PC-3 (cell line): ENCODE results near the gene CHRNA3. TPM values are rescaled to one million over a fixed set of nuclear protein-coding genes. Genes with fewer than 3 reads are reported as not detected.

Experiments used
- ATAC-seq: fragments of 200-7000 bp; cut with Tn5 transposase; 2 replicates; pipeline ENCODE4 v1.9.1; 2020; ENCODE audit warnings: mild to moderate bottlenecking, moderate library complexity
- BruUV-seq: library from RNA; stranded (reverse); fragments of 400-500 nt; replicated peaks from 2 replicates; lab custom pipeline; 2021; lab: Mats Ljungman, UMichigan
- CTCF ChIA-PET: fragments of 300-600 bp; sonication (Branson Sonifier 250); formaldehyde crosslinking; loops from one replicate; lab custom pipeline; 2022; ENCODE audit warnings: antibody characterized with exemption; lab: Charles Lee
- POLR2A ChIA-PET: fragments of 300-600 bp; sonication (Branson Sonifier 250); formaldehyde crosslinking; loops from one replicate; lab custom pipeline; 2022; ENCODE audit warnings: antibody characterized with exemption; ENCODE audit not compliant: unreplicated experiment; lab: Charles Lee
- DNase-seq: peaks from one replicate; pipeline ENCODE4 v3.0.0-alpha.2; 2015
- H2AFZ ChIP-seq: fragments of 300-600 bp; sonication (generic); 2 replicates; pipeline ENCODE4 v1.6.0; 2016; ENCODE audit warnings: antibody characterized with exemption, low read length
- H3F3A ChIP-seq: fragments of 300-600 bp; sonication (generic); one replicate; pipeline ENCODE4 v1.6.0; 2017; ENCODE audit warnings: antibody characterized with exemption, low read length, control low read depth, mild to moderate bottlenecking; ENCODE audit not compliant: unreplicated experiment
- H3K27ac ChIP-seq: fragments of 300-600 bp; sonication (generic); 2 replicates; pipeline ENCODE4 v1.5.1; 2016; ENCODE audit warnings: mild to moderate bottlenecking, low read length
- H3K27me3 ChIP-seq: fragments of 300-600 bp; sonication (generic); 2 replicates; pipeline ENCODE4 v1.6.1; 2016; ENCODE audit warnings: low read length, mixed read lengths
- H3K36me3 ChIP-seq: fragments of 300-600 bp; sonication (generic); 2 replicates; pipeline ENCODE4 v1.6.1; 2016; ENCODE audit warnings: low read depth, mixed run types, low read length, mixed read lengths
- H3K4me1 ChIP-seq: fragments of 300-600 bp; sonication (generic); 2 replicates; pipeline ENCODE4 v1.5.1; 2016; ENCODE audit warnings: low read length; ENCODE audit not compliant: insufficient read depth
- H3K4me2 ChIP-seq: fragments of 300-600 bp; sonication (generic); 2 replicates; pipeline ENCODE4 v1.6.0; 2016; ENCODE audit warnings: low read length
- H3K4me3 ChIP-seq: fragments of 300-600 bp; sonication (generic); 2 replicates; pipeline ENCODE4 v1.5.1; 2016; ENCODE audit warnings: mild to moderate bottlenecking, low read length, mixed read lengths
- H3K79me2 ChIP-seq: fragments of 300-600 bp; sonication (generic); 2 replicates; pipeline ENCODE4 v1.6.1; 2017; ENCODE audit warnings: low read length, mixed read lengths
- H3K9ac ChIP-seq: fragments of 300-600 bp; sonication (generic); 2 replicates; pipeline ENCODE4 v1.6.0; 2016; ENCODE audit warnings: mild to moderate bottlenecking, low read length
- H3K9me2 ChIP-seq: fragments of 300-600 bp; sonication (generic); replicated peaks from 2 replicates; pipeline ENCODE4 v1.6.1; 2016; ENCODE audit warnings: mixed run types, low read length, mixed read lengths
- H3K9me3 ChIP-seq: fragments of 300-600 bp; sonication (generic); 2 replicates; pipeline ENCODE4 v1.6.1; 2016; ENCODE audit warnings: low read length, mixed read lengths
- H4K20me1 ChIP-seq: fragments of 300-600 bp; sonication (generic); 2 replicates; pipeline ENCODE4 v1.6.1; 2016; ENCODE audit warnings: low read length, mixed read lengths
- EZH2 ChIP-seq: fragments of 300-600 bp; sonication (generic); IDR thresholded peaks from one replicate; pipeline ENCODE4 v1.6.1; 2017; ENCODE audit warnings: antibody characterized with exemption, mild to moderate bottlenecking, low read length; ENCODE audit not compliant: unreplicated experiment
- EZH2phosphoT487 ChIP-seq: fragments of 300-600 bp; sonication (generic); IDR thresholded peaks from 2 replicates; pipeline ENCODE4 v1.6.1; 2018; ENCODE audit warnings: mild to moderate bottlenecking, antibody characterized with exemption, low read length, borderline replicate concordance
- intact Hi-C: fragments of 100-400 bp; cut with micrococcal nuclease; formaldehyde crosslinking; loops from 2 replicates; pipeline ENCODE4 v1.9.0; 2023
- total RNA-seq: library from RNA; depleted of rRNA; stranded (reverse); fragments of >200 nt; gene quantifications from 2 replicates; pipeline ENCODE4 v1.2.3, GENCODE V29; 2014
- TF ChIP-seq, protein P1 (sequence below): fragments of 300-600 bp; sonication (generic); conservative IDR thresholded peaks from 2 replicates; pipeline ENCODE4 v1.5.1; 2017; ENCODE audit warnings: antibody characterized with exemption, low read depth, mild to moderate bottlenecking, low read length

The CHRNA3 gene
- total RNA-seq, 1 experiment from 2014 or later, result not detected

DNA sequence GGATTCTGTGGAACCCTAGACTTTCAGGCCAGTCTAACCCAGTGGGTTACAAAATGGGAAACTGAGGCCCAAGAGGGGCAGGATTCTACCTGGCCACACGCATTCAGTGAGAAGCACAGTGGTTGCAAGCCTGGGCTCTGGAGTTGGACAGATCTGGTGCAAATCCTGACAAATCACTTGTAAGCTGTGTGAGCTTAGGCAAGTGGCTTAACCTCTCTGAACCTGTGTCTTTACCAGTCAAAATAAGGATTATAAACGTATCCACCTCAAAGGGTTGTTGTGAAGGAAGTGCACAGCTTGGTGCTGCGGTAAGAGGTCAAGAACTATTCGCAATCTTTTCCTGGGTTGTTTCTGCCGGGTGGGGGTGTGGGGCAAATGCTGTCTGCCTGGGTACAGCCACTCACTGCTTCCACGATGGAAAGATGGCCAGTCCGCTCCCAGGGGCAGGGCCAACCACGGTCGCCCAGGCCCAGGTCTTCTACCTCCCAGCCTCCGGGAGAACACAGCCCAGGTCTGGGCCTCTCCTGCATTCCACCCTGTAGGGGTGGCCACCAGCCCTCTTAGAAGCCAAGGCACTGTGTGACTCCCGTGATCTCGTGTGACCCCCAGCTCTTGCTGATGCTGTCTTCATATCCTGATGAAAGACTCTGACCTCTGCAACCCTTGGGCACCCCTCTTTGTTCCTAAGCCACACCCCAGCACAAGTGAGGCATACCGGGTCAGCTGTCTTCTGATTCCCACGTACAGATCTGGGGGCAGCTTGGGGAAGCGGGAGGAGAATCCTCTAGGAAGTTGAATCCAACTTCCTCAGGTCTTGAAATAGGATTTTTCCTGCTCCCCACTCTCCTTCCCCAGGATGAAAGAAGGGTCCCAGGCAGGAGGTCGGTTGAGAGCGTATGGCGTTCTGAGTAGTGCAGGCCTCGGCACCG lies 1.5 kb downstream of the CHRNA3 start:
- H3K9ac ChIP-seq, result no peak overlapping the region
- H3K4me1 ChIP-seq, result no peaks in the 10 kb centered on the region
- no peak for TF ChIP-seq EZH2
- no peak for TF ChIP-seq EZH2phosphoT487
- H3K4me2 ChIP-seq, result peak overlapping the region; percentile 59; the same call in 1 of the 2 replicates
- no TSS peak for BruUV-seq
- CTCF ChIA-PET, result no interaction called here
- no peak overlapping the region for H2AFZ ChIP-seq
- DNase-seq (no peak), ATAC-seq (no peak)
- no peaks in the 10 kb centered on the region for H3K36me3 ChIP-seq
- no peaks in the 10 kb centered on the region for H3K9me3 ChIP-seq
- H3K27ac ChIP-seq, result no peak overlapping the region
- H4K20me1 ChIP-seq, result no peaks in the 10 kb centered on the region
- H3K27me3 ChIP-seq, result peaks cover 22% of the 10 kb centered on the region
- H3K79me2 ChIP-seq, result no peaks in the 10 kb centered on the region
- no peaks in the 10 kb centered on the region for H3K9me2 ChIP-seq
- intact Hi-C loops, result loop anchor here (2.0 kb wide), 1 partner anchor 132 kb away; no protein-coding TSS in a partner anchor
- H3F3A ChIP-seq, result no peaks in the 10 kb centered on the region
- H3K4me3 ChIP-seq, result no peak overlapping the region
- POLR2A ChIA-PET, result no interaction called here

GRCh38 chr15:78618490-78618934 lies 2.3 kb downstream of the CHRNA3 start:
- H4K20me1 ChIP-seq, result no peaks in the 10 kb centered on the region
- TF ChIP-seq, protein P1, sequence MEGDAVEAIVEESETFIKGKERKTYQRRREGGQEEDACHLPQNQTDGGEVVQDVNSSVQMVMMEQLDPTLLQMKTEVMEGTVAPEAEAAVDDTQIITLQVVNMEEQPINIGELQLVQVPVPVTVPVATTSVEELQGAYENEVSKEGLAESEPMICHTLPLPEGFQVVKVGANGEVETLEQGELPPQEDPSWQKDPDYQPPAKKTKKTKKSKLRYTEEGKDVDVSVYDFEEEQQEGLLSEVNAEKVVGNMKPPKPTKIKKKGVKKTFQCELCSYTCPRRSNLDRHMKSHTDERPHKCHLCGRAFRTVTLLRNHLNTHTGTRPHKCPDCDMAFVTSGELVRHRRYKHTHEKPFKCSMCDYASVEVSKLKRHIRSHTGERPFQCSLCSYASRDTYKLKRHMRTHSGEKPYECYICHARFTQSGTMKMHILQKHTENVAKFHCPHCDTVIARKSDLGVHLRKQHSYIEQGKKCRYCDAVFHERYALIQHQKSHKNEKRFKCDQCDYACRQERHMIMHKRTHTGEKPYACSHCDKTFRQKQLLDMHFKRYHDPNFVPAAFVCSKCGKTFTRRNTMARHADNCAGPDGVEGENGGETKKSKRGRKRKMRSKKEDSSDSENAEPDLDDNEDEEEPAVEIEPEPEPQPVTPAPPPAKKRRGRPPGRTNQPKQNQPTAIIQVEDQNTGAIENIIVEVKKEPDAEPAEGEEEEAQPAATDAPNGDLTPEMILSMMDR, result peak; percentile 90
- TF ChIP-seq EZH2phosphoT487 (no peak), EZH2 (no peak)
- no peaks in the 10 kb centered on the region for H3K79me2 ChIP-seq
- peak overlapping the region; percentile 59 for H2AFZ ChIP-seq
- no peaks in the 10 kb centered on the region for H3F3A ChIP-seq
- peak overlapping the region; percentile 59 for H3K4me2 ChIP-seq
- BruUV-seq, result no TSS peak
- H3K4me3 ChIP-seq, result peak overlapping the region; percentile 19; the same call in 1 of the 2 replicates
- no peaks in the 10 kb centered on the region for H3K9me3 ChIP-seq
- no peak overlapping the region for H3K27ac ChIP-seq
- H3K9ac ChIP-seq, result no peak overlapping the region
- peak; percentile 88 for DNase-seq
- H3K4me1 ChIP-seq, result no peaks in the 10 kb centered on the region
- H3K27me3 ChIP-seq, result peaks cover 22% of the 10 kb centered on the region
- POLR2A ChIA-PET, result no interaction called here
- H3K36me3 ChIP-seq, result no peaks in the 10 kb centered on the region
- CTCF ChIA-PET, result no interaction called here
- peak; percentile 80 for ATAC-seq
- no peaks in the 10 kb centered on the region for H3K9me2 ChIP-seq
- intact Hi-C loops, result loop anchor here (1.0 to 2.0 kb wide), 2 partner anchors 91 to 132 kb away; no protein-coding TSS in a partner anchor

DNA sequence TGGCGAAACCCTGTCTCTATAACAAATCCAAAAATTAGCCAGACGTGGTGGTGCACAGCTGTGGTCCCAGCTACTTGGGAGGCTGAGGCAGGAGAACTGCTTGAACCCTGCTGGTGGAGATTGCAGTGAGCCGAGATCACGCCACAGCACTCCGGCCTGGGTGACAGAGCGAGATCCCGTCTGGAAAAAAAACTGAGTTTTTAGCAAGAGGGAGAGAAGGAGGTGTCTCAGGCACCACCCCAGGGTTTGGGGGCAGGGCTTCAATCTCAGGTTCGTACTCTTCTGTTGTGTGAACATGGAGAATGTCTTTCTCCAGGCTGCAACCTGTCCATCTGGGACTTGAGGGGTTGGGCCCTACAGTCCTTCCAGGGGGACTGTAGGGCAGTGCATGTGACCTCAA lies 2.7 kb downstream of the CHRNA3 start:
- ChIA-PET CTCF (no interaction called here), POLR2A (no interaction called here)
- Histone ChIP-seq H4K20me1 (no peaks in the 10 kb centered on the region), H3K9ac (no peak overlapping the region), H3K4me3 (no peak overlapping the region), H2AFZ (0 out of 2 replicates have a peak overlapping the region, but pooled peaks have one; percentile 59), H3K4me2 (no peak overlapping the region), H3K36me3 (no peaks in the 10 kb centered on the region), H3F3A (no peaks in the 10 kb centered on the region), H3K27ac (no peak overlapping the region), H3K9me2 (no peaks in the 10 kb centered on the region), H3K9me3 (no peaks in the 10 kb centered on the region), H3K4me1 (no peaks in the 10 kb centered on the region), H3K79me2 (no peaks in the 10 kb centered on the region), H3K27me3 (peaks cover 22% of the 10 kb centered on the region)
- no peak for TF ChIP-seq EZH2phosphoT487
- no peak for DNase-seq
- no TSS peak for BruUV-seq
- no peak for ATAC-seq
- intact Hi-C loops, result loop anchor here (1.0 to 2.0 kb wide), 2 partner anchors 91 to 133 kb away; no protein-coding TSS in a partner anchor
